ENCODE measurements around the gene VPS13A.

GRCh38 chr9:77304543-77304942 lies 127.2 kb downstream of the VPS13A start:
- TF ChIP-seq CTCF (conservative IDR thresholded peaks at IDR 0.05; ENCODE audit: low read length) = no peak
- no peak for TF ChIP-seq EZH2phosphoT487 (IDR thresholded peaks at IDR 0.05; ENCODE audit: borderline replicate concordance, low read depth, low read length)
